Measurements from ENCODE around the gene LPIN1. TPM values are rescaled to one million over a fixed set of nuclear protein-coding genes. Genes with fewer than 3 reads are reported as not detected.

LPIN1 gene
- total and polyA plus RNA-seq, 2 of the 8 experiments (the other 6 are each of a cell fraction or from before 2014, with no cell fraction given): 4.3 to 9.8 TPM

GRCh38 chr2:11719230-11719977 is 27.0 kb upstream of the LPIN1 start (continued):
- TF ChIP-seq RAD21 (IDR thresholded peaks at IDR 0.05 in 1 of 2, conservative IDR thresholded peaks at IDR 0.05 in 1 of 2; ENCODE audit: low read depth in 2 of 2, low read length in 2 of 2) (no peak), EZH2 (IDR thresholded peaks at IDR 0.05; ENCODE audit: low read depth, low read length, severe bottlenecking) (no peak), GABPA (IDR thresholded peaks at IDR 0.05; ENCODE audit: borderline replicate concordance, insufficient read depth, low read length) (no peak), BRCA1 (IDR thresholded peaks at IDR 0.05; ENCODE audit: low read depth, low read length) (no peak), SP1 (IDR thresholded peaks at IDR 0.05; ENCODE audit: low read depth, low read length) (no peak), KDM4A (IDR thresholded peaks at IDR 0.05; ENCODE audit: low read depth, low read length, severe bottlenecking) (no peak)

Measured in H1 (cell line).